Measurements from ENCODE around the gene CSTPP1. TPM values are rescaled to one million over a fixed set of nuclear protein-coding genes. Genes with fewer than 3 reads are reported as not detected.

Gene CSTPP1
- polyA plus RNA-seq, 1 donor, result 21.2 TPM

Other genes starting within 250 kb of the CSTPP1 start
- 38.5 TPM for gene ARHGAP1, start 236.1 kb upstream of the CSTPP1 start, polyA plus RNA-seq (ENCODE audit: insufficient read length)
- 7.9 TPM for gene ZNF408, start 235.7 kb upstream of the CSTPP1 start, polyA plus RNA-seq (ENCODE audit: insufficient read length)
- gene F2, start 217.5 kb upstream of the CSTPP1 start, polyA plus RNA-seq (ENCODE audit: insufficient read length), result not detected
- gene CKAP5, start 90.5 kb upstream of the CSTPP1 start, polyA plus RNA-seq (ENCODE audit: insufficient read length), result 47.7 TPM
- gene LRP4, start 18.2 kb upstream of the CSTPP1 start, polyA plus RNA-seq (ENCODE audit: insufficient read length), result 20.7 TPM
- 87.8 TPM for gene ARFGAP2, start 240.1 kb downstream of the CSTPP1 start, polyA plus RNA-seq (ENCODE audit: insufficient read length)
- 284 TPM for gene PACSIN3, start 249.7 kb downstream of the CSTPP1 start, polyA plus RNA-seq (ENCODE audit: insufficient read length)

Measured in hindlimb muscle (tissue), 1 donor.